ENCODE measurements around the gene TMEM233.

TMEM233 gene

GRCh38 chr12:119631930-119632678 is 38.5 kb downstream of the TMEM233 start:
- Mint-ChIP-seq H3K9me3 (no peaks in the 10 kb centered on the region), H3K4me1 (peaks cover 5% of the 10 kb centered on the region), H3K4me3 (no peak overlapping the region), H3K27ac (no peak overlapping the region), H3K27me3 (ENCODE audit: low read depth, poor library complexity) (peaks cover 7% of the 10 kb centered on the region), H3K36me3 (ENCODE audit: low read depth) (no peaks in the 10 kb centered on the region)
- TF ChIP-seq CTCF (IDR thresholded peaks at IDR 0.05): no peak
- DNase-seq: no peak

- no peaks in the 10 kb centered on the region for H3K36me3 Mint-ChIP-seq (ENCODE audit: low read depth)
- no peak for DNase-seq
- H3K4me3 Mint-ChIP-seq: no peak overlapping the region
- no peak for TF ChIP-seq CTCF (IDR thresholded peaks at IDR 0.05)
- H3K4me1 Mint-ChIP-seq: peaks cover 5% of the 10 kb centered on the region
- peaks cover 7% of the 10 kb centered on the region for H3K27me3 Mint-ChIP-seq (ENCODE audit: low read depth, poor library complexity)
- no peaks in the 10 kb centered on the region for H3K9me3 Mint-ChIP-seq
- no peak overlapping the region for H3K27ac Mint-ChIP-seq
Measured at GRCh38 chr12:119634743-119635142, 41.2 kb downstream of the TMEM233 start.

GRCh38 chr12:119642986-119643385 is 49.4 kb downstream of the TMEM233 start:
- Mint-ChIP-seq H3K4me3 (no peak overlapping the region), H3K9me3 (peaks cover 4% of the 10 kb centered on the region)

GRCh38 chr12:119644930-119645329 is 51.4 kb downstream of the TMEM233 start:
- H3K27me3 Mint-ChIP-seq (ENCODE audit: low read depth, poor library complexity): peaks cover 8% of the 10 kb centered on the region
- no peaks in the 10 kb centered on the region for H3K4me1 Mint-ChIP-seq
- H3K36me3 Mint-ChIP-seq (ENCODE audit: low read depth): no peaks in the 10 kb centered on the region
- TF ChIP-seq CTCF (IDR thresholded peaks at IDR 0.05): no peak
- no peak for DNase-seq
- H3K27ac Mint-ChIP-seq: no peak overlapping the region
- no peak overlapping the region for H3K4me3 Mint-ChIP-seq
- peaks cover 4% of the 10 kb centered on the region for H3K9me3 Mint-ChIP-seq

More at GRCh38 chr12:119642986-119643385, 49.4 kb downstream of the TMEM233 start:
- H3K4me1 Mint-ChIP-seq: no peaks in the 10 kb centered on the region
- TF ChIP-seq CTCF (IDR thresholded peaks at IDR 0.05): peak; percentile 22
- no peak overlapping the region for H3K27ac Mint-ChIP-seq
- H3K36me3 Mint-ChIP-seq (ENCODE audit: low read depth): no peaks in the 10 kb centered on the region
- DNase-seq: peak; percentile 5
- H3K27me3 Mint-ChIP-seq (ENCODE audit: low read depth, poor library complexity): peaks cover 5% of the 10 kb centered on the region

GRCh38 chr12:119645535-119646059 is 52.0 kb downstream of the TMEM233 start:
- TF ChIP-seq CTCF (IDR thresholded peaks at IDR 0.05): no peak
- Mint-ChIP-seq H3K27me3 (ENCODE audit: low read depth, poor library complexity) (peaks cover 7% of the 10 kb centered on the region), H3K9me3 (peaks cover 4% of the 10 kb centered on the region), H3K4me3 (no peak overlapping the region), H3K4me1 (no peaks in the 10 kb centered on the region), H3K27ac (no peak overlapping the region), H3K36me3 (ENCODE audit: low read depth) (no peaks in the 10 kb centered on the region)
- DNase-seq: no peak
